GM12872 (cell line): ENCODE data around the gene DDR2.

Experiments used
- CTCF ChIP-seq: IDR thresholded peaks from 3 replicates; pipeline ENCODE4 v1.5.1; 2011; ENCODE audit warnings: low read depth, mild to moderate bottlenecking, low read length, moderate library complexity; ENCODE audit not compliant: insufficient read depth

Gene DDR2

GRCh38 chr1:162753001-162753658 is 120.9 kb downstream of the DDR2 start:
- no peak for TF ChIP-seq CTCF

- TF ChIP-seq CTCF: no peak
These were observed 121.8 kb downstream of the DDR2 start for GRCh38 chr1:162753998-162754585.

- no peak for TF ChIP-seq CTCF
These were observed 123.0 kb downstream of the DDR2 start for GRCh38 chr1:162755306-162755705.

- TF ChIP-seq CTCF: no peak
These were observed 124.3 kb downstream of the DDR2 start for GRCh38 chr1:162756523-162756922.

GRCh38 chr1:162757476-162757875 is 125.2 kb downstream of the DDR2 start:
- TF ChIP-seq CTCF: no peak

GRCh38 chr1:162765788-162766187 is 133.5 kb downstream of the DDR2 start:
- TF ChIP-seq CTCF: no peak

GRCh38 chr1:162772571-162773154 is 140.4 kb downstream of the DDR2 start:
- no peak for TF ChIP-seq CTCF
